HG03571 (cell line): ENCODE data around the gene CSNK1A1.
"Not testable (repeated sequence)": the region's sequence is repeated elsewhere in the genome, so short reads cannot be mapped to it uniquely, and the experiment has no call there.

Experiments used
- ATAC-seq: cut with Tn5 transposase; IDR thresholded peaks from one replicate; pipeline ENCODE4 v1.9.1; 2021; ENCODE audit not compliant: unreplicated experiment

CSNK1A1 gene

GRCh38 chr5:149575131-149575530, 23.9 kb upstream of the CSNK1A1 start:
- ATAC-seq, result no peak

GRCh38 chr5:149572576-149573231, 21.5 kb upstream of the CSNK1A1 start:
- no peak for ATAC-seq

- ATAC-seq, result no peak
Observed at GRCh38 chr5:149572170-149572569, 20.9 kb upstream of the CSNK1A1 start.

GRCh38 chr5:149567226-149567625, 16.0 kb upstream of the CSNK1A1 start:
- ATAC-seq, result peak; percentile 50

GRCh38 chr5:149564542-149565140, 13.4 kb upstream of the CSNK1A1 start:
- not testable (repeated sequence) for ATAC-seq

- no peak for ATAC-seq
Observed at GRCh38 chr5:149563466-149563865, 12.2 kb upstream of the CSNK1A1 start.

GRCh38 chr5:149561848-149562247, 10.6 kb upstream of the CSNK1A1 start:
- no peak for ATAC-seq

GRCh38 chr5:149559706-149560105, 8.5 kb upstream of the CSNK1A1 start:
- ATAC-seq, result no peak

- ATAC-seq, result no peak
Observed at GRCh38 chr5:149552553-149553160, 1.4 kb upstream of the CSNK1A1 start.

GRCh38 chr5:149552038-149552494, 827 bp upstream of the CSNK1A1 start:
- no peak for ATAC-seq

GRCh38 chr5:149550594-149551226, 529 bp downstream of the CSNK1A1 start:
- ATAC-seq, result peak; percentile 6

- ATAC-seq, result no peak
Observed at GRCh38 chr5:149550268-149550583, 1.0 kb downstream of the CSNK1A1 start.

GRCh38 chr5:149549461-149550267, 1.6 kb downstream of the CSNK1A1 start:
- peak; percentile 31 for ATAC-seq

- no peak for ATAC-seq
Observed at GRCh38 chr5:149546974-149547373, 4.3 kb downstream of the CSNK1A1 start.

- ATAC-seq, result no peak
Observed at GRCh38 chr5:149545327-149545726, 5.9 kb downstream of the CSNK1A1 start.

- ATAC-seq, result no peak
Observed at GRCh38 chr5:149544028-149544420, 7.2 kb downstream of the CSNK1A1 start.

- ATAC-seq, result no peak
Observed at GRCh38 chr5:149543361-149544027, 7.7 kb downstream of the CSNK1A1 start.

GRCh38 chr5:149541893-149542292, 9.3 kb downstream of the CSNK1A1 start:
- no peak for ATAC-seq

GRCh38 chr5:149540089-149540488, 11.2 kb downstream of the CSNK1A1 start:
- ATAC-seq, result no peak

GRCh38 chr5:149537374-149537975, 13.8 kb downstream of the CSNK1A1 start:
- no peak for ATAC-seq
